GM12878 (cell line): ENCODE data around the gene SPSB3. TPM values are rescaled to one million over a fixed set of nuclear protein-coding genes. Genes with fewer than 3 reads are reported as not detected.
A peak's percentile ranks its signal among the peaks of the same experiment; 100 is the strongest.

Source experiments
- ATAC-seq: fragments of 200-7000 bp; cut with Tn5 transposase; 3 replicates; pipeline ENCODE4 v1.9.1; 2020; ENCODE audit warnings: mild to moderate bottlenecking, moderate library complexity
- BruUV-seq: library from RNA; stranded (reverse); fragments of 400-500 nt; replicated peaks from 2 replicates; lab custom pipeline; 2021; lab: Mats Ljungman, UMichigan
- CTCF ChIA-PET: fragments of 300-600 bp; sonication (Branson Sonifier 250); formaldehyde crosslinking; extraction: SDS; loops from one replicate; lab custom pipeline; 2021; ENCODE audit warnings: inconsistent platforms; lab: Yijun Ruan, JAX
- POLR2A ChIA-PET: fragments of 350-600 bp; formaldehyde crosslinking; extraction: SDS; loops from one replicate; lab custom pipeline; 2021; ENCODE audit warnings: inconsistent platforms; lab: Charles Lee
- RAD21 ChIA-PET: fragments of 300-600 bp; sonication (Branson Sonifier 250); formaldehyde crosslinking; loops from one replicate; lab custom pipeline; 2023; ENCODE audit warnings: antibody characterized with exemption; ENCODE audit not compliant: unreplicated experiment; lab: Charles Lee
- SMC1A ChIA-PET: fragments of 300-600 bp; sonication (Branson Sonifier 250); formaldehyde crosslinking; loops from one replicate; lab custom pipeline; 2023; ENCODE audit not compliant: unreplicated experiment, uncharacterized antibody; lab: Charles Lee
- DNase-seq: peaks from one replicate; pipeline ENCODE4 v3.0.0-alpha.2; 2011; ENCODE audit warnings: low read depth, low spot score
- FAIRE-seq: peaks from 3 replicates; lab custom pipeline; 2011; peaks lifted over from hg19 to GRCh38; lab: Jason Lieb, UNC
- H2AFZ ChIP-seq: 2 replicates; pipeline ENCODE4 v1.6.0; 2011; ENCODE audit warnings: low read depth, low read length, control low read depth; ENCODE audit not compliant: control insufficient read depth
- H3K27ac ChIP-seq: 2 replicates; pipeline ENCODE4 v1.5.1; 2011; ENCODE audit warnings: control low read depth; ENCODE audit not compliant: control insufficient read depth, insufficient read depth
- H3K27me3 ChIP-seq, 2 experiments: replicated peaks in 1 of 2; 2 replicates each; pipeline versions ENCODE4 v1.6.0 to v1.6.1; 2011; ENCODE audit warnings: low read length in 1 of 2; ENCODE audit not compliant: control insufficient read depth in 2 of 2, insufficient read depth in 2 of 2
- H3K36me3 ChIP-seq, 2 experiments: 2 replicates each; pipeline ENCODE4 v1.5.1; 2011; ENCODE audit warnings: low read length in 1 of 2; ENCODE audit not compliant: control insufficient read depth in 2 of 2, insufficient read depth in 2 of 2
- H3K4me1 ChIP-seq: 2 replicates; pipeline ENCODE4 v1.6.1; 2011; ENCODE audit warnings: mild to moderate bottlenecking, low read length, moderate library complexity, mixed read lengths; ENCODE audit not compliant: control insufficient read depth, insufficient read depth
- H3K4me2 ChIP-seq: 2 replicates; pipeline ENCODE4 v1.6.0; 2011; ENCODE audit warnings: control low read depth; ENCODE audit not compliant: control insufficient read depth, insufficient read depth
- H3K4me3 ChIP-seq: fragments of 200-600 bp; sonication (generic); 2 replicates; pipeline ENCODE4 v1.5.1; 2016
- H3K79me2 ChIP-seq: 2 replicates; pipeline ENCODE4 v1.6.0; 2011; ENCODE audit warnings: low read length; ENCODE audit not compliant: control insufficient read depth, insufficient read depth
- H3K9ac ChIP-seq: 2 replicates; pipeline ENCODE4 v1.8.0; 2011; ENCODE audit warnings: low read length, control low read depth, mixed read lengths; ENCODE audit not compliant: control insufficient read depth, insufficient read depth
- H3K9me3 ChIP-seq: replicated peaks from 3 replicates; pipeline ENCODE4 v1.5.1; 2011; ENCODE audit warnings: mild to moderate bottlenecking, low read length; ENCODE audit not compliant: control insufficient read depth, insufficient read depth
- H4K20me1 ChIP-seq: 2 replicates; pipeline ENCODE4 v1.6.0; 2011; ENCODE audit not compliant: control insufficient read depth, insufficient read depth
- MEF2B ChIP-seq: fragments of 450-650 bp; IDR thresholded peaks from 2 replicates; pipeline ENCODE4 v1.6.1; 2018; ENCODE audit warnings: mild to moderate bottlenecking, moderate library complexity; ENCODE audit not compliant: partially characterized antibody, poor library complexity, severe bottlenecking
- SIN3A ChIP-seq: IDR thresholded peaks from 2 replicates; pipeline ENCODE4 v1.6.1; 2012; ENCODE audit warnings: low read depth, low read length, improper control_type of control experiment
- SUZ12 ChIP-seq: fragments of 200-600 bp; sonication (generic); IDR thresholded peaks from one replicate; pipeline ENCODE4 v1.6.1; 2018; ENCODE audit warnings: antibody characterized with exemption, mild to moderate bottlenecking; ENCODE audit not compliant: unreplicated experiment
- whole genome bisulfite sequencing: methylation state at CpG from one replicate; pipeline ENCODE4 v1.1.6; 2016; ENCODE audit warnings: low lambda C conversion rate; ENCODE audit not compliant: insufficient replicate concordance, insufficient coverage; ENCODE audit errors: missing lambda C conversion rate; 5-methylcytosine and 5-hydroxymethylcytosine counted together
- in situ Hi-C: fragments of 300-500 bp; cut with MboI; formaldehyde crosslinking; loops from 9 replicates; pipeline ENCODE4 v1.14.3; 2018; ENCODE audit warnings: mixed read lengths
- intact Hi-C: fragments of 100-400 bp; cut with micrococcal nuclease; formaldehyde crosslinking; loops from one replicate; pipeline ENCODE4 v1.14.2; 2022; ENCODE audit not compliant: unreplicated experiment
- polyA plus RNA-seq, 11 experiments: library from polyadenylated mRNA; depleted of rRNA in 4 of 11; unstranded in 6 of 11; stranded (reverse) in 5 of 11; fragments of >200 nt; fragmentation: Nextera tagmentation in 4 of 11; fragmentation: Illumina TruSeq in 1 of 11; extraction: Ambion mirVana in 4 of 11; extraction: Trizol in 1 of 11; gene quantifications; 1 replicate in 1 of 11; 2 replicates in 10 of 11; pipeline versions ENCODE4 v1.2.1 to v1.2.3, GENCODE V29; 2011 to 2016; ENCODE audit warnings: inconsistent platforms in 2 of 11, missing spikeins in 2 of 11, low read depth in 1 of 11
- total RNA-seq, 4 experiments: library from RNA; depleted of rRNA in 3 of 4; stranded (reverse); fragments of >200 nt in 3 of 4; fragmentation: Illumina TruSeq in 1 of 4; extraction: Trizol in 1 of 4; gene quantifications; 2 replicates each; pipeline versions ENCODE4 v1.2.1 to v1.2.3, GENCODE V29; 2013 to 2021
- TF ChIP-seq, protein P1 (sequence below): fragments of 450-650 bp; IDR thresholded peaks from 2 replicates; pipeline ENCODE4 v1.6.1; 2017; ENCODE audit warnings: low read depth, mild to moderate bottlenecking, moderate library complexity
- TF ChIP-seq, protein P2 (sequence below): fragments of 450-650 bp; conservative IDR thresholded peaks from 2 replicates; pipeline ENCODE4 v1.6.1; 2017; ENCODE audit warnings: mild to moderate bottlenecking, moderate library complexity

The SPSB3 gene
- total and polyA plus RNA-seq, 10 of the 15 experiments (the other 5 are each of a cell fraction or from before 2014, with no cell fraction given) = 0.31 to 26.9 (median 14.0) TPM

DNA sequence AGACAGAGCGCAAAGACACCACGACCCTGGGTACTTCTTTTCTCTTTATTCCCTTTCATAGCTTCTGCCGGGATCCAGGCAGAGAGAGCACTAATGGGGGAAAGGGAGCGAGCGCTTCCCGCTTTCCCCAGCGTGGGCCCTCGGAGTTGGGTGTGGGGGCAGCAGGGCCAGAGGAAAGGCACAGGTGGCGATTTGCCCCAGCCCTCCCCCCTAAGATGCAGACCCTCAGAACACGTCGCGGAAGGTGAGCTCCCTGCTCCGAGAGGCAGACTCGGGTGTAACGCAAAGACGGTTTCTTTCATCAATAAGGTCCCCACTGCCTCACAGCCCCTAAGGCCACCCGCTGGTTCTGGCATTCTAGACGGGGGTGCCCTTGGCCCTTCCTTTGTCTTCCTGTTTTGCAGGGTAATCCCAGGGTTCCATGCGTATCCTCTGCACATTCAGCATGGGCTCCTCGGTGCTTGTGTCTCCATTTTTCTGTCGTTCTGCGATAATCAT is 10.5 kb downstream of the SPSB3 start:
- FAIRE-seq = no peak
- intact Hi-C loops = loop anchor here (5.0 kb wide), 1 partner anchor 65 kb away; the partner anchor contains the start of gene MAPK8IP3

More for the DNA sequence above, 10.5 kb downstream of the SPSB3 start:
- H3K9ac ChIP-seq = peak overlapping the region; percentile 78
- RAD21 ChIA-PET = interaction anchor here (1.2 to 3.1 kb wide), 2 partner anchors 11 to 94 kb away, joined by 3 to 22 read pairs; partner anchors contain the start of genes JPT2, NUBP2 and SPSB3
- H4K20me1 ChIP-seq = no peaks in the 10 kb centered on the region
- peak overlapping the region; percentile 89 for H3K27ac ChIP-seq
- TF ChIP-seq, protein P1, sequence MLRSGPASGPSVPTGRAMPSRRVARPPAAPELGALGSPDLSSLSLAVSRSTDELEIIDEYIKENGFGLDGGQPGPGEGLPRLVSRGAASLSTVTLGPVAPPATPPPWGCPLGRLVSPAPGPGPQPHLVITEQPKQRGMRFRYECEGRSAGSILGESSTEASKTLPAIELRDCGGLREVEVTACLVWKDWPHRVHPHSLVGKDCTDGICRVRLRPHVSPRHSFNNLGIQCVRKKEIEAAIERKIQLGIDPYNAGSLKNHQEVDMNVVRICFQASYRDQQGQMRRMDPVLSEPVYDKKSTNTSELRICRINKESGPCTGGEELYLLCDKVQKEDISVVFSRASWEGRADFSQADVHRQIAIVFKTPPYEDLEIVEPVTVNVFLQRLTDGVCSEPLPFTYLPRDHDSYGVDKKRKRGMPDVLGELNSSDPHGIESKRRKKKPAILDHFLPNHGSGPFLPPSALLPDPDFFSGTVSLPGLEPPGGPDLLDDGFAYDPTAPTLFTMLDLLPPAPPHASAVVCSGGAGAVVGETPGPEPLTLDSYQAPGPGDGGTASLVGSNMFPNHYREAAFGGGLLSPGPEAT = peak; percentile 28; the same call in 1 of the 2 replicates
- TF ChIP-seq SUZ12 (no peak), MEF2B (no peak), SIN3A (0 out of 2 replicates have a peak, but pooled peaks have one; percentile 46)
- TF ChIP-seq, protein P2, sequence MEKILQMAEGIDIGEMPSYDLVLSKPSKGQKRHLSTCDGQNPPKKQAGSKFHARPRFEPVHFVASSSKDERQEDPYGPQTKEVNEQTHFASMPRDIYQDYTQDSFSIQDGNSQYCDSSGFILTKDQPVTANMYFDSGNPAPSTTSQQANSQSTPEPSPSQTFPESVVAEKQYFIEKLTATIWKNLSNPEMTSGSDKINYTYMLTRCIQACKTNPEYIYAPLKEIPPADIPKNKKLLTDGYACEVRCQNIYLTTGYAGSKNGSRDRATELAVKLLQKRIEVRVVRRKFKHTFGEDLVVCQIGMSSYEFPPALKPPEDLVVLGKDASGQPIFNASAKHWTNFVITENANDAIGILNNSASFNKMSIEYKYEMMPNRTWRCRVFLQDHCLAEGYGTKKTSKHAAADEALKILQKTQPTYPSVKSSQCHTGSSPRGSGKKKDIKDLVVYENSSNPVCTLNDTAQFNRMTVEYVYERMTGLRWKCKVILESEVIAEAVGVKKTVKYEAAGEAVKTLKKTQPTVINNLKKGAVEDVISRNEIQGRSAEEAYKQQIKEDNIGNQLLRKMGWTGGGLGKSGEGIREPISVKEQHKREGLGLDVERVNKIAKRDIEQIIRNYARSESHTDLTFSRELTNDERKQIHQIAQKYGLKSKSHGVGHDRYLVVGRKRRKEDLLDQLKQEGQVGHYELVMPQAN = 0 out of 2 replicates have a peak, but pooled peaks have one; percentile 6
- DNase-seq (no peak), ATAC-seq (no peak)
- peak overlapping the region; percentile 48 for H3K4me2 ChIP-seq
- POLR2A ChIA-PET = interaction anchor here (0.6 to 5.8 kb wide), 3 partner anchors 10 to 1136 kb away, joined by 3 to 39 read pairs (median 4); partner anchors contain the start of genes METTL26, NUBP2 and SPSB3
- no peaks in the 10 kb centered on the region for H3K9me3 ChIP-seq
- no peaks in the 10 kb centered on the region for H3K27me3 ChIP-seq
- peaks cover 0 to 20% of the 10 kb centered on the region in 2 experiments; a peak in 3 of 4 replicates for H3K36me3 ChIP-seq
- in situ Hi-C loops = loop anchor here (5.0 kb wide), 1 partner anchor 60 kb away; no protein-coding TSS in a partner anchor
- under 1% methylated on average over 22 of the region's 22 CpGs for WGBS
- H3K79me2 ChIP-seq = peaks cover 43% of the 10 kb centered on the region
- peaks cover 15% of the 10 kb centered on the region for H3K4me1 ChIP-seq
- BruUV-seq = TSS peak; percentile 89
- no peak overlapping the region for H2AFZ ChIP-seq
- H3K4me3 ChIP-seq = peak overlapping the region; percentile 100
- SMC1A ChIA-PET = interaction anchor here (1.2 kb wide), 1 partner anchor 10 kb away, joined by 4 read pairs; the partner anchor contains the start of genes NUBP2 and SPSB3
- CTCF ChIA-PET = interaction anchor here (0.8 to 1.9 kb wide), 3 partner anchors 9 to 66 kb away, joined by 3 to 12 read pairs (median 4); partner anchors contain the start of genes MAPK8IP3, NUBP2 and SPSB3
